AG09309 (cell line): ENCODE results near the gene DNAJC4.

ENCODE experiments used
- DNase-seq: peaks from one replicate; pipeline ENCODE4 v3.0.0-alpha.2; 2010; ENCODE audit warnings: low read depth
- H3K4me3 ChIP-seq: 2 replicates; pipeline ENCODE4 v1.5.1; 2011; ENCODE audit warnings: mild to moderate bottlenecking, low read depth, low read length, moderate library complexity; ENCODE audit not compliant: control insufficient read depth
- TF ChIP-seq, protein P1 (sequence below): IDR thresholded peaks from 2 replicates; pipeline ENCODE4 v1.5.1; 2011; ENCODE audit warnings: mild to moderate bottlenecking, low read depth, low read length, inconsistent platforms; ENCODE audit not compliant: insufficient read depth, control insufficient read depth; ENCODE audit errors: missing control alignments

Gene DNAJC4

DNA sequence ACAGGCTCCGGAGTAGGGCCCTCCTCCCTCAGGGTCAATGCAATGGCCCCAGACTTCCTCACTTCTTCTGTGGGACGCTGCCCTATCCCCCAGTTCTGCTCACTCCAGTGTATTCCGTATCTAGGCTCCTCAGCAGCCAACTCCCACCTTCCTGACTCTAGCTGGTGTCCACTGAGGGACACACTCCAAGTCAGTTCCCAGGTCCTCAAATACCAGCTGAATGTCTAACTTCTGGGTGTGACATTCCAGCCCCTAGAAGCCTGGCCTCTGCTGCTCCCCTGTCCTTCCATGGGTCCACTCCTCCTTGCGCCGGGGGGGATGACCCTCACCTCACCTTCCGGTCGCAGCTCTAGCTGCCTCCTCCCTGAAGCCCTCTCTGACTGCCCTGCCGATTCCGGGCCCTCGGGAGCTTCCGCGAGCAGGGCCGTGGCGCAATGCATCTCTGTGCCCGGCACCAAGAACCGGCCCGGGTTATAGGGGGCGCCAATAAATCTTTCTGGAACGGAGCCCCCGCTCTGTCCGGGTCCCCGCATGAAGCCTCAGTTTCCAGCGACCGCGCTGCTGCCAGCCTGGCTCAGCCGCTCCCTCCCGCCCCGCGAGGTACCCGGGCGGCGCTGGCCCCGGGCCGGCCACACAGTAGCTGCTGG is 38.7 kb downstream of the DNAJC4 start:
- H3K4me3 ChIP-seq: peak overlapping the region; percentile 60
- no peak for DNase-seq
- TF ChIP-seq, protein P1, sequence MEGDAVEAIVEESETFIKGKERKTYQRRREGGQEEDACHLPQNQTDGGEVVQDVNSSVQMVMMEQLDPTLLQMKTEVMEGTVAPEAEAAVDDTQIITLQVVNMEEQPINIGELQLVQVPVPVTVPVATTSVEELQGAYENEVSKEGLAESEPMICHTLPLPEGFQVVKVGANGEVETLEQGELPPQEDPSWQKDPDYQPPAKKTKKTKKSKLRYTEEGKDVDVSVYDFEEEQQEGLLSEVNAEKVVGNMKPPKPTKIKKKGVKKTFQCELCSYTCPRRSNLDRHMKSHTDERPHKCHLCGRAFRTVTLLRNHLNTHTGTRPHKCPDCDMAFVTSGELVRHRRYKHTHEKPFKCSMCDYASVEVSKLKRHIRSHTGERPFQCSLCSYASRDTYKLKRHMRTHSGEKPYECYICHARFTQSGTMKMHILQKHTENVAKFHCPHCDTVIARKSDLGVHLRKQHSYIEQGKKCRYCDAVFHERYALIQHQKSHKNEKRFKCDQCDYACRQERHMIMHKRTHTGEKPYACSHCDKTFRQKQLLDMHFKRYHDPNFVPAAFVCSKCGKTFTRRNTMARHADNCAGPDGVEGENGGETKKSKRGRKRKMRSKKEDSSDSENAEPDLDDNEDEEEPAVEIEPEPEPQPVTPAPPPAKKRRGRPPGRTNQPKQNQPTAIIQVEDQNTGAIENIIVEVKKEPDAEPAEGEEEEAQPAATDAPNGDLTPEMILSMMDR: no peak

GRCh38 chr11:64269540-64270220 is 39.3 kb downstream of the DNAJC4 start:
- peak overlapping the region; percentile 61 for H3K4me3 ChIP-seq
- peak; percentile 100 for DNase-seq
- TF ChIP-seq, protein P1: no peak

GRCh38 chr11:64275031-64275800 is 44.9 kb downstream of the DNAJC4 start:
- H3K4me3 ChIP-seq: no peak overlapping the region
- TF ChIP-seq, protein P1: no peak
- DNase-seq: no peak

DNA sequence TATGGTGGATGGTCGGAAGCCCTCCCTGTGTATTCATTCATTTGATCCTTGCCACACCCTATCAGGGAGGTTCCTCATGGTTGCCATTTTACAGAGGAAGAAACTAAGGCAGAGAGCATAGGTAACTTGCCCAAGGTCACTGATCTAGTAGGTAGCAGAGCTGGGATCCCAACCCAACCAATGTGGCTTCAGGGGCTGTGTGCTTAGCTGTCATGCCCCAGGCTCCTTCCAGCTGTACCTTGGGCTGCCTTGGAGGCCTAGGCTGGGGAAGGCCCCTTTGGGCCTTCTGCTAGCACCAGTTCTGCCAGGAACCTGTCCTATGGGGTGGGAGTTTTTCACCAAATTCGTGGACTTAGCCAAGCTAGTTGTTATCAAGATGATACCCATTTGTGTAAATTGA is 45.5 kb downstream of the DNAJC4 start:
- DNase-seq: no peak
- TF ChIP-seq, protein P1: no peak
- H3K4me3 ChIP-seq: no peak overlapping the region

DNA sequence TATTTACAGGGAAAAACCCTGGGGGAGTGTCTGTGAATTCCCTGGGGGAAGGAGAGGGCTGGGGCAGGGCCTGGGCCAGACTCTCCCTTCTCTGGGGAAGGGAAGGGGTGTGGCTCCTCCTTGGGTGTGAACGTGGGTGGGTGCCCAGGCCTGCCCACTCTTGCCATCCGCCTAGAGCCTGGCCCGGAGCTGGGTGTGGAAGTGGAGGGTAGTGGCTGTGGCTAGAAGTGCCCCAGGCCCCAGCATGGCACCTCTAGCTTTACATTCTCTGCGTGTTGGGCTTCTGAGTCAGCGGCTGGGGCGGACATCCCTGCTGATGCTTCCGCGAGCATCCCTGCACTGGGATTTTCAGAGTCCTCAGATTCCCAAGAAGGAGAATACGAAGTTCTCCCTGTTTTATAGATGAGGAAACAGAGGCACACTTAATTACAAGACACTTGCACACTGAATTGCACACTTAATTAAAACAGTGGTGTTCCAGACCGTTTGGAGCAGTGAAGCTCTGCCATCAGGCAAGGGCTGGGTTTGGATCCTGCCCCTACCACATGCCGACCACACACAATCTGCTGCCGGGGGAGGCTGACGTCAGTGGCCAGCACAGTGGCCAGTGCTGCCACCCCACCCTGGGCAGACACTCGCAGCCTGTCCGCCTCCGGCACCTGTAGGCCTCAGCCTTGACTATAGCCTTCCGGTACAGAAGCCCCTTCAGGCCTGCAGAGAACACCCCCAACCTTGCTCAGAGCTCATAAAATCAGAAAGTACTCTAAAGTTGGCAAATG is 46.5 kb downstream of the DNAJC4 start:
- no peak for DNase-seq
- no peak overlapping the region for H3K4me3 ChIP-seq
- TF ChIP-seq, protein P1: no peak

GRCh38 chr11:64278576-64279190 is 48.3 kb downstream of the DNAJC4 start:
- no peak overlapping the region for H3K4me3 ChIP-seq
- TF ChIP-seq, protein P1: no peak
- no peak for DNase-seq
